DND-41 (cell line): Measurements from ENCODE around the gene ZNF146.

Experiments
- ATAC-seq: fragments of 200-7000 bp; cut with Tn5 transposase; 3 replicates; pipeline ENCODE4 v1.9.1; 2021; ENCODE audit warnings: low read depth; ENCODE audit not compliant: insufficient read depth
- DNase-seq: peaks from one replicate; pipeline ENCODE4 v3.0.0-alpha.2; 2020
- H2AFZ ChIP-seq: 2 replicates; pipeline ENCODE4 v1.6.0; 2012; ENCODE audit warnings: low read depth, low read length
- H3K27ac ChIP-seq: 2 replicates; pipeline ENCODE4 v1.5.1; 2012; ENCODE audit warnings: low read length, inconsistent platforms
- H3K27me3 ChIP-seq: fragments of 200-600 bp; sonication (generic); 2 replicates; pipeline ENCODE4 v1.6.0; 2012; ENCODE audit warnings: low read length, mild to moderate bottlenecking, inconsistent platforms; ENCODE audit not compliant: insufficient read depth, poor library complexity
- H3K36me3 ChIP-seq: 2 replicates; pipeline ENCODE4 v1.5.1; 2012; ENCODE audit warnings: low read length, inconsistent platforms; ENCODE audit not compliant: insufficient read depth
- H3K4me1 ChIP-seq: 2 replicates; pipeline ENCODE4 v1.5.1; 2012; ENCODE audit warnings: mild to moderate bottlenecking, low read length; ENCODE audit not compliant: insufficient read depth
- H3K4me2 ChIP-seq: 2 replicates; pipeline ENCODE4 v1.6.0; 2012; ENCODE audit warnings: mild to moderate bottlenecking, moderate library complexity, low read length, inconsistent platforms; ENCODE audit not compliant: insufficient read depth
- H3K4me3 ChIP-seq, 2 experiments: fragments of 200-600 bp in 1 of 2; shearing (Covaris generic) in 1 of 2; 2 replicates each; pipeline ENCODE4 v1.5.1; 2012 to 2016; ENCODE audit warnings: inconsistent platforms in 2 of 2, low read length in 2 of 2, mild to moderate bottlenecking in 2 of 2, low read depth in 1 of 2, moderate library complexity in 1 of 2
- H3K79me2 ChIP-seq: 2 replicates; pipeline ENCODE4 v1.6.0; 2012; ENCODE audit warnings: low read length, inconsistent platforms; ENCODE audit not compliant: insufficient read depth
- H3K9ac ChIP-seq: 2 replicates; pipeline ENCODE4 v1.6.0; 2012; ENCODE audit warnings: low read depth, mild to moderate bottlenecking, inconsistent platforms, low read length, moderate library complexity
- H3K9me3 ChIP-seq: 2 replicates; pipeline ENCODE4 v1.5.1; 2012; ENCODE audit warnings: low read length, moderate library complexity, mild to moderate bottlenecking, inconsistent platforms; ENCODE audit not compliant: insufficient read depth, severe bottlenecking
- H4K20me1 ChIP-seq: 2 replicates; pipeline ENCODE4 v1.6.0; 2012; ENCODE audit warnings: low read length; ENCODE audit not compliant: insufficient read depth
- CTCF ChIP-seq: IDR thresholded peaks from 2 replicates; pipeline ENCODE4 v1.5.1; 2012; ENCODE audit warnings: borderline replicate concordance, low read length, moderate library complexity, mild to moderate bottlenecking; ENCODE audit not compliant: poor library complexity, severe bottlenecking; ENCODE audit errors: extremely low read depth
- EZH2 ChIP-seq: IDR thresholded peaks from 3 replicates; pipeline ENCODE4 v1.6.1; 2012; ENCODE audit warnings: borderline replicate concordance, low read depth, mild to moderate bottlenecking, moderate library complexity, low read length, inconsistent platforms; ENCODE audit not compliant: severe bottlenecking

ZNF146 gene

GRCh38 chr19:36252047-36252446 is 37.1 kb downstream of the ZNF146 start:
- Histone ChIP-seq H3K27ac (no peak overlapping the region), H2AFZ (no peak overlapping the region), H3K9me3 (no peaks in the 10 kb centered on the region), H3K79me2 (no peaks in the 10 kb centered on the region), H3K9ac (no peak overlapping the region), H3K36me3 (no peaks in the 10 kb centered on the region), H3K27me3 (no peaks in the 10 kb centered on the region), H3K4me3 (no peak overlapping the region), H4K20me1 (no peaks in the 10 kb centered on the region), H3K4me1 (no peaks in the 10 kb centered on the region), H3K4me2 (no peak overlapping the region)
- ATAC-seq: no peak
- no peak for DNase-seq
- no peak for TF ChIP-seq EZH2
- no peak for TF ChIP-seq CTCF

- Histone ChIP-seq H3K4me1 (no peaks in the 10 kb centered on the region), H3K9me3 (no peaks in the 10 kb centered on the region), H3K36me3 (no peaks in the 10 kb centered on the region), H3K4me3 (no peak overlapping the region), H4K20me1 (no peaks in the 10 kb centered on the region), H3K27me3 (no peaks in the 10 kb centered on the region), H3K79me2 (no peaks in the 10 kb centered on the region), H3K27ac (no peak overlapping the region), H3K4me2 (no peak overlapping the region), H2AFZ (no peak overlapping the region), H3K9ac (no peak overlapping the region)
- TF ChIP-seq CTCF (no peak), EZH2 (no peak)
- ATAC-seq (no peak), DNase-seq (no peak)
Observed at GRCh38 chr19:36254848-36255247, 39.9 kb downstream of the ZNF146 start.

GRCh38 chr19:36255316-36255715 is 40.4 kb downstream of the ZNF146 start:
- Histone ChIP-seq H3K36me3 (no peaks in the 10 kb centered on the region), H3K9ac (no peak overlapping the region), H3K9me3 (no peaks in the 10 kb centered on the region), H3K27me3 (no peaks in the 10 kb centered on the region), H4K20me1 (no peaks in the 10 kb centered on the region), H2AFZ (no peak overlapping the region), H3K4me2 (no peak overlapping the region), H3K4me3 (no peak overlapping the region), H3K4me1 (no peaks in the 10 kb centered on the region), H3K27ac (no peak overlapping the region), H3K79me2 (no peaks in the 10 kb centered on the region)
- no peak for DNase-seq
- TF ChIP-seq EZH2 (no peak), CTCF (no peak)
- no peak for ATAC-seq

GRCh38 chr19:36256064-36256463 is 41.2 kb downstream of the ZNF146 start:
- no peak overlapping the region for H3K27ac ChIP-seq
- H2AFZ ChIP-seq: no peak overlapping the region
- ATAC-seq: no peak
- no peak overlapping the region for H3K4me3 ChIP-seq
- no peak overlapping the region for H3K9ac ChIP-seq
- H3K79me2 ChIP-seq: no peaks in the 10 kb centered on the region
- DNase-seq: no peak
- no peaks in the 10 kb centered on the region for H3K4me1 ChIP-seq
- H4K20me1 ChIP-seq: no peaks in the 10 kb centered on the region
- H3K9me3 ChIP-seq: no peaks in the 10 kb centered on the region
- H3K36me3 ChIP-seq: no peaks in the 10 kb centered on the region
- TF ChIP-seq EZH2 (no peak), CTCF (no peak)
- no peak overlapping the region for H3K4me2 ChIP-seq
- no peaks in the 10 kb centered on the region for H3K27me3 ChIP-seq
